Neural progenitor cell (in vitro differentiated cells): ENCODE measurements around the gene TMEM131L. TPM values are rescaled to one million over a fixed set of nuclear protein-coding genes. Genes with fewer than 3 reads are reported as not detected.

ENCODE experiments used
- DNase-seq: peaks from one replicate; pipeline ENCODE4 v3.0.0-alpha.2; 2016; ENCODE audit warnings: low spot score
- H2AFZ ChIP-seq: fragments of 200-600 bp; sonication (generic); replicated peaks from 2 replicates; pipeline ENCODE4 v1.6.1; 2016; ENCODE audit warnings: antibody characterized with exemption
- H3F3A ChIP-seq: fragments of 200-600 bp; sonication (generic); 2 replicates; pipeline ENCODE4 v1.6.1; 2016; ENCODE audit warnings: antibody characterized with exemption, low read depth
- H3K27ac ChIP-seq: fragments of 200-600 bp; sonication (generic); 2 replicates; pipeline ENCODE4 v1.5.1; 2016; ENCODE audit warnings: mild to moderate bottlenecking
- H3K27me3 ChIP-seq: fragments of 200-600 bp; sonication (generic); 2 replicates; pipeline ENCODE4 v1.6.1; 2016; ENCODE audit warnings: mild to moderate bottlenecking, moderate library complexity
- H3K36me3 ChIP-seq: fragments of 200-600 bp; sonication (generic); 2 replicates; pipeline ENCODE4 v1.5.1; 2016
- H3K4me1 ChIP-seq: fragments of 200-600 bp; sonication (generic); 2 replicates; pipeline ENCODE4 v1.6.1; 2016; ENCODE audit warnings: mixed run types
- H3K4me2 ChIP-seq: fragments of 200-600 bp; sonication (generic); 2 replicates; pipeline ENCODE4 v1.6.1; 2016
- H3K4me3 ChIP-seq: fragments of 200-600 bp; sonication (generic); 2 replicates; pipeline ENCODE4 v1.5.1; 2016
- H3K79me2 ChIP-seq: fragments of 200-600 bp; sonication (generic); 2 replicates; pipeline ENCODE4 v1.6.1; 2016; ENCODE audit warnings: low read depth
- H3K9ac ChIP-seq: fragments of 200-600 bp; sonication (generic); 2 replicates; pipeline ENCODE4 v1.6.1; 2016
- H3K9me3 ChIP-seq: fragments of 200-600 bp; sonication (generic); 2 replicates; pipeline ENCODE4 v1.5.1; 2016; ENCODE audit warnings: low read depth
- H4K20me1 ChIP-seq: fragments of 200-600 bp; sonication (generic); 2 replicates; pipeline ENCODE4 v1.6.1; 2016; ENCODE audit warnings: low read depth
- H3K27ac Mint-ChIP-seq: 3 replicates; pipeline ENCODE4 v1.8.0; 2021; ENCODE audit warnings: mixed read lengths
- H3K27me3 Mint-ChIP-seq: 2 replicates; pipeline ENCODE4 v1.8.0; 2022; ENCODE audit warnings: low read depth, mild to moderate bottlenecking, inconsistent platforms, moderate library complexity, mixed read lengths; ENCODE audit not compliant: insufficient read depth
- H3K36me3 Mint-ChIP-seq: 3 replicates; pipeline ENCODE4 v1.8.0; 2021; ENCODE audit warnings: mixed read lengths
- H3K4me1 Mint-ChIP-seq: 3 replicates; pipeline ENCODE4 v1.8.0; 2021; ENCODE audit warnings: mixed read lengths
- H3K4me3 Mint-ChIP-seq: 3 replicates; pipeline ENCODE4 v1.8.0; 2021; ENCODE audit warnings: mild to moderate bottlenecking, moderate library complexity, mixed read lengths
- H3K9me3 Mint-ChIP-seq: 3 replicates; pipeline ENCODE4 v1.8.0; 2020; ENCODE audit warnings: mixed read lengths
- EZH2 ChIP-seq: fragments of 200-600 bp; sonication (generic); IDR thresholded peaks from 2 replicates; pipeline ENCODE4 v1.6.1; 2017; ENCODE audit warnings: antibody characterized with exemption, mild to moderate bottlenecking, moderate library complexity
- EZH2phosphoT487 ChIP-seq: fragments of 200-600 bp; sonication (generic); IDR thresholded peaks from 2 replicates; pipeline ENCODE4 v1.6.1; 2017; ENCODE audit warnings: antibody characterized with exemption
- total RNA-seq: library from RNA; depleted of rRNA; stranded (reverse); fragments of >200 nt; gene quantifications from 2 replicates; pipeline ENCODE4 v1.2.3, GENCODE V29; 2015; ENCODE audit warnings: low replicate concordance
- TF ChIP-seq, protein P1 (sequence below): fragments of 200-600 bp; sonication (generic); IDR thresholded peaks from 2 replicates; pipeline ENCODE4 v1.5.1; 2017; ENCODE audit warnings: antibody characterized with exemption, mild to moderate bottlenecking

The TMEM131L gene
- total RNA-seq, 1 donor from 2014 or later: 14.8 TPM

GRCh38 chr4:153447175-153447905 lies 18.8 kb upstream of the TMEM131L start:
- Histone ChIP-seq H3K4me1 (peaks cover 17% of the 10 kb centered on the region), H3K79me2 (no peaks in the 10 kb centered on the region), H3K9ac (no peak overlapping the region), H2AFZ (no peak overlapping the region), H3F3A (peaks cover 13% of the 10 kb centered on the region), H3K27ac (no peak overlapping the region), H3K9me3 (no peaks in the 10 kb centered on the region), H3K27me3 (no peaks in the 10 kb centered on the region), H3K4me2 (no peak overlapping the region), H3K4me3 (no peak overlapping the region), H4K20me1 (no peaks in the 10 kb centered on the region), H3K36me3 (no peaks in the 10 kb centered on the region)
- TF ChIP-seq EZH2phosphoT487 (no peak), EZH2 (no peak)
- TF ChIP-seq, protein P1, sequence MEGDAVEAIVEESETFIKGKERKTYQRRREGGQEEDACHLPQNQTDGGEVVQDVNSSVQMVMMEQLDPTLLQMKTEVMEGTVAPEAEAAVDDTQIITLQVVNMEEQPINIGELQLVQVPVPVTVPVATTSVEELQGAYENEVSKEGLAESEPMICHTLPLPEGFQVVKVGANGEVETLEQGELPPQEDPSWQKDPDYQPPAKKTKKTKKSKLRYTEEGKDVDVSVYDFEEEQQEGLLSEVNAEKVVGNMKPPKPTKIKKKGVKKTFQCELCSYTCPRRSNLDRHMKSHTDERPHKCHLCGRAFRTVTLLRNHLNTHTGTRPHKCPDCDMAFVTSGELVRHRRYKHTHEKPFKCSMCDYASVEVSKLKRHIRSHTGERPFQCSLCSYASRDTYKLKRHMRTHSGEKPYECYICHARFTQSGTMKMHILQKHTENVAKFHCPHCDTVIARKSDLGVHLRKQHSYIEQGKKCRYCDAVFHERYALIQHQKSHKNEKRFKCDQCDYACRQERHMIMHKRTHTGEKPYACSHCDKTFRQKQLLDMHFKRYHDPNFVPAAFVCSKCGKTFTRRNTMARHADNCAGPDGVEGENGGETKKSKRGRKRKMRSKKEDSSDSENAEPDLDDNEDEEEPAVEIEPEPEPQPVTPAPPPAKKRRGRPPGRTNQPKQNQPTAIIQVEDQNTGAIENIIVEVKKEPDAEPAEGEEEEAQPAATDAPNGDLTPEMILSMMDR: no peak
- Mint-ChIP-seq H3K9me3 (no peaks in the 10 kb centered on the region), H3K27ac (no peak overlapping the region), H3K4me1 (peaks cover 32% of the 10 kb centered on the region), H3K36me3 (no peaks in the 10 kb centered on the region), H3K27me3 (peaks cover 3% of the 10 kb centered on the region), H3K4me3 (no peak overlapping the region)
- DNase-seq: no peak

DNA sequence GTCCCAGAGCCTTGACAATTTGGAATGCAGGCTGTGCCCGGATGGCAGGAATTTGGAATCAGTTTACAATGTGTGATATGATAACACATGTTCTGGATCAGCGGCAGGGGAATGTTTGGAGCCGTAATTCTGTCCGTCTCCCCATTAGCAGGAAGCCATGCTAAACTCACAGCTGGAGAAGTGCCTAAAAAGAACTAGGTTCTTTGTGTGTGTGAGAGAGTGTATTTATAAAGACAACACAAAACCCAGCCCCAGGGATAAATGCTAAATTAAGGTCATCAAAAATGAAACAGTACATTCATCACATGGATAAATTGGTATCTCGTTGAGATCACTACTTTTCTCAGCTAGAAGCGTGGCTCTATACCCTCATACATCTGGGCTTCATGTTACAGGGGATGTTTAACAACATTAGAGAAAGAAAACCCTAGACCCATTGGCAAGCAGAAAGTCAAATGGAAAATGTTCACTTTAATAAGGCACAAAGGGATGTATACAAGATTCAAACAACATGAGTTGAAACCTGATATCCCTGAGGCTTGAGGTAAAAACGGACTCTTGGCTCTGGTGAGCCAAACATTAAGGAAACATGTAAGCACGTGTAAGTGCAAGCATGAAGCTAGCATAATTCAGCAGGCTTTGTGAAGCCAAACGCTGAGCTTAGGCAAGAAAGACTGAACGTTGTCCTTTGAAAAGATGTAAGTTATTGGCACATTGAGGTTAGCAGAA lies 18.0 kb upstream of the TMEM131L start:
- H3K27me3 Mint-ChIP-seq: peaks cover 3% of the 10 kb centered on the region
- Histone ChIP-seq H3K79me2 (no peaks in the 10 kb centered on the region), H2AFZ (no peak overlapping the region), H3K36me3 (no peaks in the 10 kb centered on the region), H3K9ac (no peak overlapping the region), H3K9me3 (no peaks in the 10 kb centered on the region), H3K27ac (no peak overlapping the region), H4K20me1 (no peaks in the 10 kb centered on the region), H3K4me2 (no peak overlapping the region), H3F3A (peaks cover 8% of the 10 kb centered on the region), H3K27me3 (no peaks in the 10 kb centered on the region), H3K4me1 (peaks cover 15% of the 10 kb centered on the region), H3K4me3 (no peak overlapping the region)
- no peak for DNase-seq
- no peak overlapping the region for H3K27ac Mint-ChIP-seq
- H3K4me1 Mint-ChIP-seq: peaks cover 31% of the 10 kb centered on the region
- H3K36me3 Mint-ChIP-seq: no peaks in the 10 kb centered on the region
- H3K4me3 Mint-ChIP-seq: no peak overlapping the region
- TF ChIP-seq EZH2: no peak
- TF ChIP-seq EZH2phosphoT487: no peak
- TF ChIP-seq, protein P1: no peak
- no peaks in the 10 kb centered on the region for H3K9me3 Mint-ChIP-seq

DNA sequence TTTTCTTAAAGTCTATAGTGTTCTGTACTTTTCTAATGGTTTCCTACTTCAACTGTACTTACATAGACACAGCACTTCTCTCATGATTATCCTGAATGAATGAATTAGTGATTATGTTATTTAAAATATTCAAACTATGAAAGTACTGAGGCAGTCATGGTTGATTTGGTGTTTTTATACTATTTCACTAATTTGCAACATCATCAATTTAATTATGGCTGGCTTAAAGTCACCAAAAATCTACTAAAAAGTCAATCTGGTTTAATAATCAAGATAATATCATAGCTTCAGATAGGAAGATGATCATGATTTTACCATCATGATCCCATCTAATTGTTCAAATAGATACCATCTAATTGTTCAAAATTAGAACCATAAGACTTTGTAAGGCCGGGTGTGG lies 16.8 kb upstream of the TMEM131L start:
- peaks cover 13% of the 10 kb centered on the region for H3K4me1 ChIP-seq
- Mint-ChIP-seq H3K27ac (no peak overlapping the region), H3K9me3 (no peaks in the 10 kb centered on the region), H3K36me3 (no peaks in the 10 kb centered on the region), H3K27me3 (peaks cover 3% of the 10 kb centered on the region), H3K4me3 (no peak overlapping the region), H3K4me1 (peaks cover 29% of the 10 kb centered on the region)
- H2AFZ ChIP-seq: no peak overlapping the region
- no peaks in the 10 kb centered on the region for H3K36me3 ChIP-seq
- H3K4me3 ChIP-seq: no peak overlapping the region
- H3K9me3 ChIP-seq: no peaks in the 10 kb centered on the region
- H3K4me2 ChIP-seq: no peak overlapping the region
- H3K27me3 ChIP-seq: no peaks in the 10 kb centered on the region
- no peak overlapping the region for H3K27ac ChIP-seq
- H3F3A ChIP-seq: peaks cover 7% of the 10 kb centered on the region
- no peaks in the 10 kb centered on the region for H3K79me2 ChIP-seq
- TF ChIP-seq EZH2phosphoT487 (no peak), EZH2 (no peak)
- TF ChIP-seq, protein P1: no peak
- no peaks in the 10 kb centered on the region for H4K20me1 ChIP-seq
- DNase-seq: no peak
- H3K9ac ChIP-seq: no peak overlapping the region
